HEK293 (cell line): ENCODE data around the gene HBP1.
A peak's percentile ranks its signal among the peaks of the same experiment; 100 is the strongest.

Experiments used
- CTCF ChIA-PET: fragments of 350-600 bp; formaldehyde crosslinking; extraction: SDS; loops from one replicate; lab custom pipeline; 2021; ENCODE audit warnings: antibody characterized with exemption; lab: Yijun Ruan, JAX
- POLR2A ChIA-PET: fragments of 300-600 bp; formaldehyde crosslinking; extraction: SDS; loops from one replicate; lab custom pipeline; 2020; ENCODE audit warnings: antibody characterized with exemption, inconsistent platforms; lab: Yijun Ruan, JAX
- H3K27ac ChIP-seq: fragments of 200-500 bp; sonication (Bioruptor generic); 2 replicates; pipeline ENCODE4 v1.5.1; 2014; ENCODE audit warnings: low read depth, low read length, control low read depth, inconsistent platforms; ENCODE audit errors: extremely low read depth
- H3K36me3 ChIP-seq, 2 experiments: fragments of 200-500 bp in 1 of 2; sonication (Bioruptor generic) in 1 of 2; 1 replicate in 1 of 2; 2 replicates in 1 of 2; pipeline ENCODE4 v1.5.1; 2014 to 2017; ENCODE audit warnings: inconsistent platforms in 2 of 2, low read length in 2 of 2; ENCODE audit not compliant: control insufficient read depth in 2 of 2, insufficient read depth in 1 of 2
- H3K4me1 ChIP-seq: fragments of 200-500 bp; sonication (Bioruptor generic); 2 replicates; pipeline ENCODE4 v1.5.1; 2014; ENCODE audit warnings: mild to moderate bottlenecking, low read length, inconsistent platforms; ENCODE audit not compliant: control insufficient read depth, insufficient read depth
- H3K4me3 ChIP-seq: 2 replicates; pipeline ENCODE4 v1.5.1; 2011; ENCODE audit warnings: low read depth, mild to moderate bottlenecking, control low read depth, low read length, moderate library complexity
- H3K9me3 ChIP-seq: fragments of 200-500 bp; sonication (Bioruptor generic); 2 replicates; pipeline ENCODE4 v1.5.1; 2014; ENCODE audit warnings: low read depth, low read length, inconsistent platforms; ENCODE audit not compliant: control insufficient read depth, insufficient read depth
- KLF1 ChIP-seq: fragments of 450-650 bp; formaldehyde crosslinking; IDR thresholded peaks from 2 replicates; pipeline ENCODE4 v1.5.1; 2016; ENCODE audit warnings: missing biosample characterization, missing genetic modification characterization
- MZF1 ChIP-seq: fragments of 450-650 bp; formaldehyde crosslinking; IDR thresholded peaks from 2 replicates; pipeline ENCODE4 v1.5.1; 2017; ENCODE audit warnings: missing biosample characterization, missing genetic modification characterization, borderline replicate concordance
- PBX3 ChIP-seq: sonication (generic); formaldehyde crosslinking; IDR thresholded peaks from 2 replicates; pipeline ENCODE4 v1.8.1; 2022; ENCODE audit warnings: mild to moderate bottlenecking, moderate library complexity, missing genetic modification reagents
- PRDM6 ChIP-seq: fragments of 450-650 bp; formaldehyde crosslinking; IDR thresholded peaks from 2 replicates; pipeline ENCODE4 v1.5.1; 2017; ENCODE audit warnings: missing biosample characterization, missing genetic modification characterization
- REPIN1 ChIP-seq: fragments of 450-650 bp; formaldehyde crosslinking; IDR thresholded peaks from 2 replicates; pipeline ENCODE4 v1.5.1; 2017; ENCODE audit warnings: missing biosample characterization, missing genetic modification characterization, low read depth
- SP7 ChIP-seq: fragments of 450-650 bp; formaldehyde crosslinking; IDR thresholded peaks from 2 replicates; pipeline ENCODE4 v1.5.1; 2016; ENCODE audit warnings: missing biosample characterization, missing genetic modification characterization
- ZFP3 ChIP-seq: fragments of 450-650 bp; formaldehyde crosslinking; IDR thresholded peaks from 2 replicates; pipeline ENCODE4 v1.5.1; 2016; ENCODE audit warnings: low read depth, missing biosample characterization, missing genetic modification characterization
- ZFP69B ChIP-seq: fragments of 450-650 bp; formaldehyde crosslinking; IDR thresholded peaks from 2 replicates; pipeline ENCODE4 v1.5.1; 2016; ENCODE audit warnings: missing biosample characterization, missing genetic modification characterization
- ZNF202 ChIP-seq: fragments of 450-650 bp; formaldehyde crosslinking; IDR thresholded peaks from 2 replicates; pipeline ENCODE4 v1.5.1; 2016; ENCODE audit warnings: missing biosample characterization, missing genetic modification characterization, borderline replicate concordance
- ZNF214 ChIP-seq: fragments of 450-650 bp; formaldehyde crosslinking; IDR thresholded peaks from 2 replicates; pipeline ENCODE4 v1.5.1; 2017; ENCODE audit warnings: missing biosample characterization, mild to moderate bottlenecking, missing genetic modification characterization, borderline replicate concordance
- ZNF221 ChIP-seq: fragments of 450-650 bp; formaldehyde crosslinking; IDR thresholded peaks from 2 replicates; pipeline ENCODE4 v1.5.1; 2017; ENCODE audit warnings: missing biosample characterization, missing genetic modification characterization, borderline replicate concordance
- ZNF239 ChIP-seq: fragments of 450-650 bp; formaldehyde crosslinking; IDR thresholded peaks from 2 replicates; pipeline ENCODE4 v1.5.1; 2016; ENCODE audit warnings: missing biosample characterization, missing genetic modification characterization
- ZNF266 ChIP-seq: fragments of 450-650 bp; formaldehyde crosslinking; IDR thresholded peaks from 2 replicates; pipeline ENCODE4 v1.5.1; 2016; ENCODE audit warnings: missing biosample characterization, missing genetic modification characterization, low read depth
- ZNF335 ChIP-seq: fragments of 450-650 bp; formaldehyde crosslinking; conservative IDR thresholded peaks from 2 replicates; pipeline ENCODE4 v1.5.1; 2016; ENCODE audit warnings: missing biosample characterization, missing genetic modification characterization
- ZNF37A ChIP-seq: fragments of 450-650 bp; IDR thresholded peaks from 2 replicates; pipeline ENCODE4 v1.5.1; 2018; ENCODE audit warnings: missing biosample characterization, missing genetic modification characterization
- ZNF391 ChIP-seq: fragments of 450-650 bp; formaldehyde crosslinking; IDR thresholded peaks from 2 replicates; pipeline ENCODE4 v1.5.1; 2016; ENCODE audit warnings: low read depth, missing biosample characterization, missing genetic modification characterization, borderline replicate concordance
- ZNF433 ChIP-seq: fragments of 450-650 bp; formaldehyde crosslinking; IDR thresholded peaks from 2 replicates; pipeline ENCODE4 v1.5.1; 2016; ENCODE audit warnings: missing biosample characterization, missing genetic modification characterization, low read depth
- ZNF549 ChIP-seq: fragments of 450-650 bp; IDR thresholded peaks from 2 replicates; pipeline ENCODE4 v1.5.1; 2018; ENCODE audit warnings: missing biosample characterization, missing genetic modification characterization, mild to moderate bottlenecking, inconsistent platforms, moderate library complexity
- ZNF558 ChIP-seq: fragments of 450-650 bp; formaldehyde crosslinking; IDR thresholded peaks from 2 replicates; pipeline ENCODE4 v1.5.1; 2016; ENCODE audit warnings: missing biosample characterization, missing genetic modification characterization
- ZNF623 ChIP-seq: fragments of 450-650 bp; formaldehyde crosslinking; IDR thresholded peaks from 2 replicates; pipeline ENCODE4 v1.5.1; 2016; ENCODE audit warnings: missing biosample characterization, missing genetic modification characterization
- ZNF660 ChIP-seq: fragments of 450-650 bp; IDR thresholded peaks from 2 replicates; pipeline ENCODE4 v1.5.1; 2018; ENCODE audit warnings: missing biosample characterization, mild to moderate bottlenecking, missing genetic modification characterization
- ZNF707 ChIP-seq: fragments of 450-650 bp; formaldehyde crosslinking; IDR thresholded peaks from 2 replicates; pipeline ENCODE4 v1.5.1; 2016; ENCODE audit warnings: missing biosample characterization, missing genetic modification characterization
- ZNF843 ChIP-seq: fragments of 450-650 bp; formaldehyde crosslinking; IDR thresholded peaks from 2 replicates; pipeline ENCODE4 v1.5.1; 2016; ENCODE audit warnings: missing biosample characterization, missing genetic modification characterization
- TF ChIP-seq, protein P1 (sequence below): fragments of 450-650 bp; IDR thresholded peaks from 2 replicates; pipeline ENCODE4 v1.5.1; 2018; ENCODE audit warnings: missing biosample characterization, missing genetic modification characterization

The HBP1 gene

DNA sequence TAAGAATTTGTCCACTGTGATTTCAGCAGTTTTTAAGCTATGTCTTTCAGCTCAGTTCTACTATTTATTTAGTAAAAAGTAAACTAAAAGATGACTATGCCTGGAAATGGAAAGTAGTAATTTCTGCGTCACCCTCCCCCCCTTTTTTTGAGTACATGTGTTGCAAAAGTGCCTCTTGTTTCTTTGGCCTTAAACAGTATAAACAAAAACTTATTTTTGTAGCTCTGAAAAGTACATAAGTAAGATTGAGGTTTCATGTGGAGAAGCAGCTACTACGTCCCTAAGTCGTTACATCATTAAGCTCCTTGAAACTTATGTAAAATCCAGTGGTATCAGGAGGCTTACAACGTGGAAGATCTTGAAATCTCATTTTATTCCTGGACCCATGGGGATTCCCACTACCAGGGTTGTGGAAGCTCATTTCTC, 46.3 kb upstream of the HBP1 start:
- no peak overlapping the region for H3K4me3 ChIP-seq
- peaks cover 7% of the 10 kb centered on the region for H3K4me1 ChIP-seq
- no peak for TF ChIP-seq ZNF214
- TF ChIP-seq PRDM6 (tag by site-specific recombination) = peak; percentile 82
- H3K36me3 ChIP-seq = no peaks in the 10 kb centered on the region
- H3K9me3 ChIP-seq = no peaks in the 10 kb centered on the region
- CTCF ChIA-PET = interaction anchor here (0.9 to 1.2 kb wide), 3 partner anchors 30 to 330 kb away, joined by 3 to 4 read pairs (median 3); no protein-coding TSS in a partner anchor
- POLR2A ChIA-PET = no interaction called here
- no peak overlapping the region for H3K27ac ChIP-seq

DNA sequence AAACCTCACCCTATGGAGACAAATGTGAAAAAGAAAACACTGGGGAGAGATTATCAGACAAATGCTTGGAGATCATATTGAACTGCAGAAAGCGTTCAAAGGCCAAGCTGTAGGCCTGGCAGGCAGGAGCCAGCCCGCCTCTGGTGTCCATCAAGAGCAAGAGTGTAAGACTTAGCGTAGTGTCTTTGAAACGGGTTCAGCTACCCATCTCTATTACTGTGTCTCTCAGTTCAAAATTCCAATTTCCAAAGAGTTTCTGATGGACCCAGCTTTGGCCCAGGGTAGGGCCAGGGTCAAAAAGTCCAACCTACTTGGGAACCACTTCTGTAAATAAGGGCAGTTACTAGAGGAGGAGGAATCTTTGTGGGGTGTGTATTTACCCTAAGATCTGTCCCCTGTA, 45.4 kb upstream of the HBP1 start:
- POLR2A ChIA-PET = no interaction called here
- no peak overlapping the region for H3K4me3 ChIP-seq
- H3K9me3 ChIP-seq = no peaks in the 10 kb centered on the region
- no peaks in the 10 kb centered on the region for H3K36me3 ChIP-seq
- TF ChIP-seq REPIN1 (tag by site-specific recombination) = no peak
- no peak for TF ChIP-seq ZFP3 (tag by site-specific recombination)
- no peak for TF ChIP-seq ZNF623 (tag by site-specific recombination)
- no peak for TF ChIP-seq ZNF335 (tag by site-specific recombination)
- no peak for TF ChIP-seq ZNF221 (tag by site-specific recombination)
- TF ChIP-seq ZNF433 (tag by site-specific recombination) = no peak
- no peak for TF ChIP-seq ZNF266 (tag by site-specific recombination)
- no peak for TF ChIP-seq PBX3 (CRISPR knock-in tag)
- TF ChIP-seq ZNF707 = no peak
- TF ChIP-seq ZNF37A (tag by site-specific recombination) = no peak
- TF ChIP-seq, protein P1, sequence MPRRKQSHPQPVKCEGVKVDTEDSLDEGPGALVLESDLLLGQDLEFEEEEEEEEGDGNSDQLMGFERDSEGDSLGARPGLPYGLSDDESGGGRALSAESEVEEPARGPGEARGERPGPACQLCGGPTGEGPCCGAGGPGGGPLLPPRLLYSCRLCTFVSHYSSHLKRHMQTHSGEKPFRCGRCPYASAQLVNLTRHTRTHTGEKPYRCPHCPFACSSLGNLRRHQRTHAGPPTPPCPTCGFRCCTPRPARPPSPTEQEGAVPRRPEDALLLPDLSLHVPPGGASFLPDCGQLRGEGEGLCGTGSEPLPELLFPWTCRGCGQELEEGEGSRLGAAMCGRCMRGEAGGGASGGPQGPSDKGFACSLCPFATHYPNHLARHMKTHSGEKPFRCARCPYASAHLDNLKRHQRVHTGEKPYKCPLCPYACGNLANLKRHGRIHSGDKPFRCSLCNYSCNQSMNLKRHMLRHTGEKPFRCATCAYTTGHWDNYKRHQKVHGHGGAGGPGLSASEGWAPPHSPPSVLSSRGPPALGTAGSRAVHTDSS (tag by site-specific recombination) = no peak
- no peak for TF ChIP-seq ZNF549 (tag by site-specific recombination)
- TF ChIP-seq ZNF239 = no peak
- no peak for TF ChIP-seq ZFP69B (tag by site-specific recombination)
- no peak for TF ChIP-seq ZNF660 (tag by site-specific recombination)
- H3K27ac ChIP-seq = no peak overlapping the region
- peaks cover 7% of the 10 kb centered on the region for H3K4me1 ChIP-seq
- CTCF ChIA-PET = interaction anchor here (1.1 kb wide), 1 partner anchor 29 kb away, joined by 4 read pairs; no protein-coding TSS in a partner anchor

DNA sequence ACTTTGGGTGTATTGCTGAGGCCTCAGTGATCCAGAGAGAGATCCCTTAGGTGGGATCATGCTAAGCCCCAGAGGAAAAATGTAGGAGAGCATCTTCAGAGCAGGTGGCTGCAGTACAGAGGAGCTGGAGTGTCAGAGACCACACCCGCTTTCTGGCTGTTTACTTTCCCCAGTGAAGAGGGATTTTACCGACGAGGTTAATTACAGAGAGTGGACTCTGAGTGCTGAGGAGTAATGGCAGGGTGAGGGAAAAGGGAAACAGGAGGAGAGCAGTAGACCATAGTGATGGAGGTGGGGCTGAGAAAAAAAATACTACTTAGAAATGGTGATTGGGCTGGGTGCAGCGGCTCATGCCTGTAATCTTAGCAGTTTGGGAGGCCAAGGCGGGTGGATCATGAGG, 43.3 kb upstream of the HBP1 start:
- ChIA-PET CTCF (no interaction called here), POLR2A (no interaction called here)
- Histone ChIP-seq H3K4me1 (no peaks in the 10 kb centered on the region), H3K4me3 (no peak overlapping the region), H3K27ac (no peak overlapping the region), H3K9me3 (no peaks in the 10 kb centered on the region), H3K36me3 (no peaks in the 10 kb centered on the region)
- TF ChIP-seq SP7 (tag by site-specific recombination) = peak; percentile 98
- TF ChIP-seq KLF1 = peak; percentile 84
- no peak for TF ChIP-seq ZNF558
- no peak for TF ChIP-seq ZNF202 (tag by site-specific recombination)
- TF ChIP-seq ZNF843 = no peak
- TF ChIP-seq ZNF391 = no peak
- peak; percentile 99; the same call in 1 of the 2 replicates for TF ChIP-seq MZF1 (tag by site-specific recombination)
